Stomach (tissue), 4 donors: ENCODE results near the gene DNAAF1.

Source experiments
- EP300 ChIP-seq: sonication (generic); formaldehyde crosslinking; IDR thresholded peaks from one replicate; pipeline ENCODE4 v1.6.1; 2017; ENCODE audit warnings: antibody characterized with exemption
- POLR2A ChIP-seq, 4 donors: fragments of 450-650 bp; IDR thresholded peaks; one replicate each; pipeline ENCODE4 v1.6.1; 2016; ENCODE audit warnings: antibody characterized with exemption in 4 of 4, control low read depth in 2 of 4, mild to moderate bottlenecking in 1 of 4, moderate library complexity in 1 of 4
- POLR2AphosphoS5 ChIP-seq, 3 donors: sonication (generic); formaldehyde crosslinking; IDR thresholded peaks; one replicate each; pipeline ENCODE4 v1.6.1; 2016; ENCODE audit warnings: antibody characterized with exemption in 3 of 3
- TF ChIP-seq, protein P1 (sequence below), 7 experiments: fragments of 450-650 bp in 4 of 7; fragments of 200-600 bp in 3 of 7; sonication (generic) in 3 of 7; IDR thresholded peaks; one replicate each; pipeline ENCODE4 v1.5.1; 2016 to 2019; ENCODE audit warnings: antibody characterized with exemption in 7 of 7, control low read depth in 2 of 7, mild to moderate bottlenecking in 1 of 7

DNA sequence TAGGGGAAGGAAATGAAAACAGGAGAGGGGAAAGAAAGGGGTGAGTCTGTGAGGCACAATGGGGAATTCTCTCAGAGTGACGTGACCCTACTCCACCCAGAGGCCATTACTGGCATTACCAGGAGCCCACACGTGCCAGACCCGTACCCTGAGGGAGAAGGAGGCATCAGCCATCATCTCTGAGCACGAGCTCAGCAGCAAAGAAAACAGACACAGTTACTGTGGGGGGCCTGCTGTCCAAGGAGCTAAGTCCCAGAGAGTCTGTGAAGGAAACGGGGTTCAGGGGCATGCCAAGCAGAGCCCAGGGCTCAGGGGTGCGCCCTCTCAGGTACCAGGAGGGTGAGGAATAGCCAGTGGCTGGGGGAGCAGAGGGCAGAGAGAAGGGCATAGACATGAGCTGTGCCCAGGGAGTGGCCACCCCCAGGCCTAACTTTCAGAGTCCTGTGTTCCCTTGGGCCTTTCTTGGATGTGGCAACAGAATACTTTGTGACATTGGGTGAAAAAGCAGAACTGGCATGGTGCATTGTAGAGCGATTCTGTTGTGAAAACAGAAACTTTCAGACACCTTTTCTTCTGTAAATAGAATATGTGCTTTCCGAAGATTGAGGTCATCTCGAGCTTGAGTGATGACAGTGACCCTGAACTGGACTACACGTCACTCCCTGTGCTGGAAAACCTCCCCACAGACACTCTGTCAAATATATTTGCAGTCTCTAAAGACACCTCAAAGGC, 30.4 kb downstream of the DNAAF1 start:
- TF ChIP-seq, protein P1, sequence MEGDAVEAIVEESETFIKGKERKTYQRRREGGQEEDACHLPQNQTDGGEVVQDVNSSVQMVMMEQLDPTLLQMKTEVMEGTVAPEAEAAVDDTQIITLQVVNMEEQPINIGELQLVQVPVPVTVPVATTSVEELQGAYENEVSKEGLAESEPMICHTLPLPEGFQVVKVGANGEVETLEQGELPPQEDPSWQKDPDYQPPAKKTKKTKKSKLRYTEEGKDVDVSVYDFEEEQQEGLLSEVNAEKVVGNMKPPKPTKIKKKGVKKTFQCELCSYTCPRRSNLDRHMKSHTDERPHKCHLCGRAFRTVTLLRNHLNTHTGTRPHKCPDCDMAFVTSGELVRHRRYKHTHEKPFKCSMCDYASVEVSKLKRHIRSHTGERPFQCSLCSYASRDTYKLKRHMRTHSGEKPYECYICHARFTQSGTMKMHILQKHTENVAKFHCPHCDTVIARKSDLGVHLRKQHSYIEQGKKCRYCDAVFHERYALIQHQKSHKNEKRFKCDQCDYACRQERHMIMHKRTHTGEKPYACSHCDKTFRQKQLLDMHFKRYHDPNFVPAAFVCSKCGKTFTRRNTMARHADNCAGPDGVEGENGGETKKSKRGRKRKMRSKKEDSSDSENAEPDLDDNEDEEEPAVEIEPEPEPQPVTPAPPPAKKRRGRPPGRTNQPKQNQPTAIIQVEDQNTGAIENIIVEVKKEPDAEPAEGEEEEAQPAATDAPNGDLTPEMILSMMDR (IDR thresholded peaks at IDR 0.05) = peak in 5 of 7 experiments; percentile 57 to 91 (median 71)
- TF ChIP-seq POLR2AphosphoS5 (IDR thresholded peaks at IDR 0.05) (peak in 1 of 3 donors; percentile 38), POLR2A (IDR thresholded peaks at IDR 0.05) (no peak), EP300 (no peak)
